ENCODE data around the gene SHLD2. TPM values are rescaled to one million over a fixed set of nuclear protein-coding genes. Genes with fewer than 3 reads are reported as not detected.
"Not testable (repeated sequence)": the region's sequence is repeated elsewhere in the genome, so short reads cannot be mapped to it uniquely, and the experiment has no call there.

SHLD2 gene
- total RNA-seq, 1 experiment from 2014 or later: 31.2 TPM

- no peak for DNase-seq
- H3K36me3 ChIP-seq (replicated peaks; ENCODE audit: control insufficient read depth, insufficient read depth, low read length): no peaks in the 10 kb centered on the region; the same call in 1 of the 2 replicates
- no peaks in the 10 kb centered on the region for H3K27me3 ChIP-seq (ENCODE audit: control insufficient read depth, insufficient read depth, low read length)
- no peak overlapping the region for H3K4me3 ChIP-seq (ENCODE audit: insufficient read depth, low read depth, low read length)
These were observed 7.0 kb downstream of the SHLD2 start for GRCh38 chr10:87101996-87102395.

- DNase-seq; H3K36me3 ChIP-seq (replicated peaks; ENCODE audit: control insufficient read depth, insufficient read depth, low read length); H3K4me3 ChIP-seq (ENCODE audit: insufficient read depth, low read depth, low read length); H3K27me3 ChIP-seq (ENCODE audit: control insufficient read depth, insufficient read depth, low read length): not testable (repeated sequence)
These were observed 9.7 kb downstream of the SHLD2 start for GRCh38 chr10:87104727-87105126.

- no peaks in the 10 kb centered on the region for H3K27me3 ChIP-seq (ENCODE audit: control insufficient read depth, insufficient read depth, low read length)
- DNase-seq: no peak
- peaks cover 2% of the 10 kb centered on the region; the same call in 1 of the 2 replicates for H3K36me3 ChIP-seq (replicated peaks; ENCODE audit: control insufficient read depth, insufficient read depth, low read length)
- H3K4me3 ChIP-seq (ENCODE audit: insufficient read depth, low read depth, low read length): no peak overlapping the region
These were observed 10.6 kb downstream of the SHLD2 start for GRCh38 chr10:87105446-87106124.

GRCh38 chr10:87118122-87118521, 23.1 kb downstream of the SHLD2 start:
- not testable (repeated sequence) for DNase-seq; H3K27me3 ChIP-seq (ENCODE audit: control insufficient read depth, insufficient read depth, low read length); H3K36me3 ChIP-seq (replicated peaks; ENCODE audit: control insufficient read depth, insufficient read depth, low read length); H3K4me3 ChIP-seq (ENCODE audit: insufficient read depth, low read depth, low read length)

- not testable (repeated sequence) for H3K27me3 ChIP-seq (ENCODE audit: control insufficient read depth, insufficient read depth, low read length); H3K4me3 ChIP-seq (ENCODE audit: insufficient read depth, low read depth, low read length); H3K36me3 ChIP-seq (replicated peaks; ENCODE audit: control insufficient read depth, insufficient read depth, low read length); DNase-seq
These were observed 24.0 kb downstream of the SHLD2 start for GRCh38 chr10:87119029-87119428.

GRCh38 chr10:87123351-87123750, 28.3 kb downstream of the SHLD2 start:
- not testable (repeated sequence) for DNase-seq; H3K4me3 ChIP-seq (ENCODE audit: insufficient read depth, low read depth, low read length); H3K36me3 ChIP-seq (replicated peaks; ENCODE audit: control insufficient read depth, insufficient read depth, low read length); H3K27me3 ChIP-seq (ENCODE audit: control insufficient read depth, insufficient read depth, low read length)

GRCh38 chr10:87127048-87127447, 32.0 kb downstream of the SHLD2 start:
- DNase-seq; H3K36me3 ChIP-seq (replicated peaks; ENCODE audit: control insufficient read depth, insufficient read depth, low read length); H3K27me3 ChIP-seq (ENCODE audit: control insufficient read depth, insufficient read depth, low read length); H3K4me3 ChIP-seq (ENCODE audit: insufficient read depth, low read depth, low read length): not testable (repeated sequence)

GRCh38 chr10:87127607-87128156, 32.7 kb downstream of the SHLD2 start:
- H3K4me3 ChIP-seq (ENCODE audit: insufficient read depth, low read depth, low read length); DNase-seq; H3K27me3 ChIP-seq (ENCODE audit: control insufficient read depth, insufficient read depth, low read length); H3K36me3 ChIP-seq (replicated peaks; ENCODE audit: control insufficient read depth, insufficient read depth, low read length): not testable (repeated sequence)

GRCh38 chr10:87132176-87132575, 37.2 kb downstream of the SHLD2 start:
- DNase-seq; H3K27me3 ChIP-seq (ENCODE audit: control insufficient read depth, insufficient read depth, low read length); H3K36me3 ChIP-seq (replicated peaks; ENCODE audit: control insufficient read depth, insufficient read depth, low read length); H3K4me3 ChIP-seq (ENCODE audit: insufficient read depth, low read depth, low read length): not testable (repeated sequence)

- not testable (repeated sequence) for H3K27me3 ChIP-seq (ENCODE audit: control insufficient read depth, insufficient read depth, low read length); H3K4me3 ChIP-seq (ENCODE audit: insufficient read depth, low read depth, low read length); DNase-seq; H3K36me3 ChIP-seq (replicated peaks; ENCODE audit: control insufficient read depth, insufficient read depth, low read length)
These were observed 38.9 kb downstream of the SHLD2 start for GRCh38 chr10:87133936-87134335.

- not testable (repeated sequence) for H3K4me3 ChIP-seq (ENCODE audit: insufficient read depth, low read depth, low read length); DNase-seq; H3K36me3 ChIP-seq (replicated peaks; ENCODE audit: control insufficient read depth, insufficient read depth, low read length); H3K27me3 ChIP-seq (ENCODE audit: control insufficient read depth, insufficient read depth, low read length)
These were observed 39.4 kb downstream of the SHLD2 start for GRCh38 chr10:87134440-87134839.

- H3K4me3 ChIP-seq (ENCODE audit: insufficient read depth, low read depth, low read length); H3K27me3 ChIP-seq (ENCODE audit: control insufficient read depth, insufficient read depth, low read length); DNase-seq; H3K36me3 ChIP-seq (replicated peaks; ENCODE audit: control insufficient read depth, insufficient read depth, low read length): not testable (repeated sequence)
These were observed 42.5 kb downstream of the SHLD2 start for GRCh38 chr10:87137478-87137877.

GRCh38 chr10:87142230-87143108, 47.5 kb downstream of the SHLD2 start:
- H3K4me3 ChIP-seq (ENCODE audit: insufficient read depth, low read depth, low read length); DNase-seq; H3K27me3 ChIP-seq (ENCODE audit: control insufficient read depth, insufficient read depth, low read length); H3K36me3 ChIP-seq (replicated peaks; ENCODE audit: control insufficient read depth, insufficient read depth, low read length): not testable (repeated sequence)

GRCh38 chr10:87143109-87143418, 48.1 kb downstream of the SHLD2 start:
- not testable (repeated sequence) for DNase-seq

GRCh38 chr10:87145598-87145997, 50.6 kb downstream of the SHLD2 start:
- not testable (repeated sequence) for H3K4me3 ChIP-seq (ENCODE audit: insufficient read depth, low read depth, low read length); H3K36me3 ChIP-seq (replicated peaks; ENCODE audit: control insufficient read depth, insufficient read depth, low read length); DNase-seq; H3K27me3 ChIP-seq (ENCODE audit: control insufficient read depth, insufficient read depth, low read length)

More at GRCh38 chr10:87143109-87143418, 48.1 kb downstream of the SHLD2 start:
- H3K36me3 ChIP-seq (replicated peaks; ENCODE audit: control insufficient read depth, insufficient read depth, low read length); H3K27me3 ChIP-seq (ENCODE audit: control insufficient read depth, insufficient read depth, low read length); H3K4me3 ChIP-seq (ENCODE audit: insufficient read depth, low read depth, low read length): not testable (repeated sequence)

Measured in H7 (cell line).